NOMO-1 treated with dmso at 0.1 percent for 144 hours (cell line): ENCODE measurements around the gene TNFRSF6B.

Experiments
- DNase-seq: peaks from one replicate; lab custom pipeline; 2025; ENCODE audit not compliant: unreplicated experiment; lab: John Stamatoyannopoulos, UW

The TNFRSF6B gene

GRCh38 chr20:63745961-63746731 lies 49.7 kb downstream of the TNFRSF6B start:
- no peak for DNase-seq

- DNase-seq: no peak
Measured at GRCh38 chr20:63746751-63747315, 50.4 kb downstream of the TNFRSF6B start.

GRCh38 chr20:63747622-63748069 lies 51.2 kb downstream of the TNFRSF6B start:
- no peak for DNase-seq
